NCI-H774 (cell line): ENCODE results near the gene IL1R2.

Experiments
- DNase-seq: peaks from one replicate; lab custom pipeline; 2025; lab: John Stamatoyannopoulos, UW

IL1R2 gene

GRCh38 chr2:102022884-102023539 is 31.3 kb downstream of the IL1R2 start:
- DNase-seq = no peak

DNA sequence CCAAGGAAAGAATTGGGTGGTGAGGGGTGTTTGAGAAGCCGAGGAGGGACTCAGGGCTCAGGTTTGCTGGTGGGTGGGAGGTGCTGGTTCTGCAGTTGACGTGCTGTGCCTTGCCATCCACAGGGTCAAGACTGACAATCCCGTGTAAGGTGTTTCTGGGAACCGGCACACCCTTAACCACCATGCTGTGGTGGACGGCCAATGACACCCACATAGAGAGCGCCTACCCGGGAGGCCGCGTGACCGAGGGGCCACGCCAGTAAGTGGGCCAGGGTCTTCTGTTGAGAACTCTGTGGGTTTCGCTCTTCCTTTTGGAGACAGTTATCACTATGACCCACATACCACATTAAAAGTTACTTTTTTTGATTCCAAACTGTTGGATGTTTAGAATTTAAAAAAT is 32.6 kb downstream of the IL1R2 start:
- no peak for DNase-seq

- DNase-seq = no peak
Measured at GRCh38 chr2:102025016-102025501, 33.3 kb downstream of the IL1R2 start.

DNA sequence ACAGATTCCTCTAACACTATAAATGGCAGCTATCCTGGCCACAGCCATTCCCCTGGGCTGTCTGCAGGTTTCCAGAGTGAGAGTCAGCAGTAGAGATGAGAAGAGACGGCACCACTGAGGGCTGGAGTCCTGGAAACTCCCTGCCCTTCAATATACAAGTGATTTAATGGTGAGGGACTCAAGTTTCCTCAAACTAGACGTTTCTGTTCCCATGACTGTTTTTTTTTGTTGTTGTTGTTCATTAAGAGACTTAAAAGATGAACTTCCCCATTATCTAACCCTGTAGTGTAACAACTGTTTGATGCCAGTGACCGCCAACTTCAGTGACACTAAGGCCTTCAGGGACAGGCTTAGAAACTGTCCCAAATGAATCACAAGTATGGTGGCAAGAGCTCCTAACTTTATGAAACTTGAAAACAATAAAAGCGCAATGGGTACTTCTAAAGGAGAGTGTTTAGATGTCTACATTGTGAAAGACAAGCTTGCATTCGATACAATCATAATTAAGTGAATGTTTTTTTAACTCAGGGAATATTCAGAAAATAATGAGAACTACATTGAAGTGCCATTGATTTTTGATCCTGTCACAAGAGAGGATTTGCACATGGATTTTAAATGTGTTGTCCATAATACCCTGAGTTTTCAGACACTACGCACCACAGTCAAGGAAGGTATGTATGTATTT is 34.0 kb downstream of the IL1R2 start:
- DNase-seq = no peak

GRCh38 chr2:102027036-102027980 is 35.5 kb downstream of the IL1R2 start:
- DNase-seq = no peak

DNA sequence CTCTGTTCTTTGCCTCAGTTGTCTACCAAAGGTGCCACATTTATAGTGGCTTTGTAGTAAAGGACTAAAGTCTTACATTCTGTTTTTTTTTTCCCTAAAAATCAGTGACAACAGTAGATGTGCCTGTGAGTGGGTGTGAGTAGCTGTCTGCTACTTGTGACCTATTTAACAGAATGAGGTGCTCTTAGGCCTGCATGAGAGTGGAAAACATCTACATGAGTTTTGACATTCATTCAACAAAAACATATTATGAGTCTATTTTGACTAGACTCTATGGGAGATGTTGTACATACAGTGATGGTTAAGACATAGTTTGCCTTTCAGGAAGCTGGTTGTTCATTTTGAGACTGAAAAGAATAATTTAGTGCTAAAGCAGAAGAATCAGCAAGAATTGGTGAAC is 36.7 kb downstream of the IL1R2 start:
- no peak for DNase-seq

DNA sequence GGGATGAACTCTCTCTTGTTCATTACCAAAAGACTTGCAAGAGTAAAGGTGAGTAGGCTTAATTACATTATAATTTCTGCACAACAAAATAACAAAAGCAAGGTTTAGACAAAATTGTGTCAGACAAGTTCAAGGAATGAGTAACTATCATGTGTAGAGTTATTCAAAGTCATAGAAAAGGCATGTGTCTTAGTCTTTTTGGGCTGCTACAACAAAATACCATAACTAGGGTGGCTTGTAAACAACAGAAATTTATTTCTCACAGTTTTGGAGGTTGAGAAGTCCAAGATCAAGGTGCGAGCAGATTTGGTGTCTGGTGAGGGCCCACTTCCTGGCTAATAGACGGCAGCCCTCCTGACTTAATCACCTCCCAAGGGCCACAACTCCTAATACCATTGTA is 37.6 kb downstream of the IL1R2 start:
- DNase-seq = no peak

GRCh38 chr2:102029952-102030351 is 38.2 kb downstream of the IL1R2 start:
- no peak for DNase-seq

GRCh38 chr2:102030502-102030854 is 38.7 kb downstream of the IL1R2 start:
- DNase-seq = no peak

GRCh38 chr2:102030855-102031527 is 39.2 kb downstream of the IL1R2 start:
- DNase-seq = no peak

- no peak for DNase-seq
Measured at GRCh38 chr2:102032368-102033030, 40.7 kb downstream of the IL1R2 start.

DNA sequence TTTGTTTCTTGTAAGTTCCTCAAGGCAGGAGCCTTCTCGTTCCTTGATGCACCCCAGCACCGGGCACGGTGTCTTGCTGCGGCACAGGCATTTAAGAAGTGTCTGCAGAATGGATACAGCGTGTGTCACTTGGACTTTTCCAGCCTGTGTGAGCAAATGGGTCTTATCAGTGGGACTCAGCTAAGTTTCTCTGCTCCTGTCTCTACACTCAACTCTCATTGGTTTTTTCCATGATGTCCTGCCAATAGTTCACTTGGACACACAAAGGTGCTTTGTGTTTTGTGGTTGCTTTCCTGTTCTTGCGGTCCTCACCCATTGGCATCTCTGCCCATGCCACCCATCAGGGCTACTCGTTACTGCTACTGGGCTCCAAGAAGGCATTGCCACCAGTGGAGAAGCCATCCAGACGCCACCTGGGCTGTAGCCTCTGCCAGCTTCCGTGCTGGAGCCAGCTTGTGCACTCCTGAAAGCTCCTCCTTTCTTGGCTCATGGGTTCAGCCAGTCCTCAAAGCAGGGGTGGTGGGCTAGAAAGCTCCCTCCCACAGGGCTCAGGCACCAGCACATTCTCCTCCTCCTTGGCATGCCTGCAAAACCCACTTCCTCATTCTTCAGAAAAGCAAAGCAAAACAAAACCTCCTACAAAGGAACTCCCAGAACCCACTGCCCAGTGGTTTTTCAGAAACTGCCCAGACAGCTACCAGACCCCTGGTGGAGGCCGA is 41.4 kb downstream of the IL1R2 start:
- no peak for DNase-seq

DNA sequence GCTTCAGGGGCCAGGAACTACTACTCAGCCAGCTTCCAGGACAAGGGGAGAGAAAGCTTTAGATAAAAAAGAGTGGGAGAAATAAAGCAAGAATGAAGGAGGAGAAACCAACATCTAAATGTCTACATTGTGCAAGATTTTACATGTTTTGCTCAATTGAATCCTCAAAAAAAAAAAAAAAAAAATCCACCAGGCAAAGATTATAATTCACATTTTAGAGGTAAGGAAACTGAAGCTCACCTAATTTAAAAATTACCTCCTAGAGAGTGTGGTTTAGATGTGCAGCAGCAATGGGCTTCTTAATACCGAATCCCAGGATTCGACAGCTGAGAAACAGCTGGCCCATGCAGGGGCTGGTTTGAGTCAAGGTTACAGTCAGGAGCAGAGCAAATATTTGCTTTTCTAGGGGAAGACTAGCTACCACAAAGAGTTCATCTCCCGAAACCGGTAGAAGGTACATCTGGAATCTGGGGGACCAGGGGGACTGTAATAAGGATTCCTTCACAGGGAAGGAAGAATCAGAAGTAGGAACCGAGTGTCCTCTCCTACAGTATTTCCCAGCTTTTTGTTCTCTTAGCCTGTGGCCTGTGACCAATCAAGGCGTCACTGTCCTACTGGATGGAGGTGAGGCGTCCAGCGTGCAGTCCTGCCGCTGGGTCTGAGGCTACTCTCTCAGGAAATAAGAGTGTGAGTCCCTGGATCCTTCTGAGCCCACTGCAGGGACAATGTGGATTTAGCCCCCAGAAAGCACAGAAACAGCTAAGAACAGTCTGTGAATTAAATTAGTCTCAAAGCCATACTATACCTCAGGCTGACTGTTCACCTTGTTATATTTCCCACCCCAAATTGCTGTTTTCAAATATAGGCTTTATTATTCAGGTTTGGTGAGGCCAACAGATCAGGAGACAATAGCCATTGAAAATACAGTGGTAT is 42.3 kb downstream of the IL1R2 start:
- DNase-seq = no peak

DNA sequence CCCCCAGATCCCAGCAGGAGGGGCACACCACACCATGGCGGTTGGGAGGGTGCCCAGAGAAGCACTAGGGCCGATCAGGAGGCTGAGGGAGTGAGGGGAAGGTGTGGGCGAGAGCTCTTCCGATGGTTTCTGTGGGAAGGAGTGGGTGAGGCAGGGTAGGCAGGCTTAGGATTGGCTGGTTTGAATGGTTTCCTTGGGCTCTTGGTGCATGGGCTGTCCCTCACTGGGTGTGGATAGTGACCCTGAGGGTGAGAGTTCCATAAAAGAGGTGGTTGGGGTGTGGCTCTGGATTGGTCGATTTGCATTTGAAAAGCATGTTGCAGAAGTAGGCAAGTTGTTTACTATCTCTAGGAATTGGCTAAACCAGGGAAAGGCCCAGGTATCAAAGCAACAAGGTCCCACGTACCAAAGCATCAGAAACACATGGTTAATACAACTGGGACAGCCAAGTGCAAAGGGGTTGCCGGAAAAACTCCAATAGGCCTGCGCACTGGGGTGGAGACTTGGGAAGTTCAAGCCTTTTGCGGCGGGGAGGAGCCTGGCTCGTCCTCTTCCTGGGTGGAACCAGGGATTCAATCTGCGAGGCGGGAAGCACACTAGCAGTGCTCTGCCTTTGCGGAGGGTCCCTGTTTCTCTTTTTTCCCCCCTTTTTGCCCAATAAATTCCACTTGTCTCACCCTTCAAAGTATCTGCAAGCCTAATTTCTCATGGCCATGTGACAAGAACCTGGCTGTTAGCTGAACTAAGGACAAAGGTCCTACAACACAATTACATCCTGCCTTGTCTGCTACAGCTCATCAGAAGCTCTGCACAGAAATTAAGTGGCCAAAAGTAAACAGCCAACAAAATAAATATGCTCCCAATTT is 43.2 kb downstream of the IL1R2 start:
- DNase-seq = no peak

GRCh38 chr2:102037681-102038080 is 45.9 kb downstream of the IL1R2 start:
- no peak for DNase-seq

- no peak for DNase-seq
Measured at GRCh38 chr2:102040229-102040628, 48.5 kb downstream of the IL1R2 start.

DNA sequence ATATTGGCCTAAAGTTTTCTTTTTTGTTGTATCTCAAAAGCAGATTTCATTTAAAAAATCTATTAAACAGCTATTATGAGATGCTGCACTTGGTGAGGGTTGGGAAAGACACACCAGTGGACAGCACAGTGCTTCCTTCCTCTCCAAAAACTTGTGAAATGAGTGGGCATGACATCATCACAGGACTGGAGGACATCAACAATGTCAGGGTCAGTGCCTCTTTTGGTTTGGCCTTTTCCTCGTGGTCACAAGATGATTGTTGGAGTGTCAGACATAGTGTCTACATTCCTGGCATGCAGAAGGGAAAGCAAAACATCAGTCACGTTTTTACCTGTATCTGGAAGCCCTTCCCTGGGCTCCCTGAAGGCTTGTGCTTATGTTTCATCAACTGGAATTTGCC is 49.6 kb downstream of the IL1R2 start:
- DNase-seq = no peak

DNA sequence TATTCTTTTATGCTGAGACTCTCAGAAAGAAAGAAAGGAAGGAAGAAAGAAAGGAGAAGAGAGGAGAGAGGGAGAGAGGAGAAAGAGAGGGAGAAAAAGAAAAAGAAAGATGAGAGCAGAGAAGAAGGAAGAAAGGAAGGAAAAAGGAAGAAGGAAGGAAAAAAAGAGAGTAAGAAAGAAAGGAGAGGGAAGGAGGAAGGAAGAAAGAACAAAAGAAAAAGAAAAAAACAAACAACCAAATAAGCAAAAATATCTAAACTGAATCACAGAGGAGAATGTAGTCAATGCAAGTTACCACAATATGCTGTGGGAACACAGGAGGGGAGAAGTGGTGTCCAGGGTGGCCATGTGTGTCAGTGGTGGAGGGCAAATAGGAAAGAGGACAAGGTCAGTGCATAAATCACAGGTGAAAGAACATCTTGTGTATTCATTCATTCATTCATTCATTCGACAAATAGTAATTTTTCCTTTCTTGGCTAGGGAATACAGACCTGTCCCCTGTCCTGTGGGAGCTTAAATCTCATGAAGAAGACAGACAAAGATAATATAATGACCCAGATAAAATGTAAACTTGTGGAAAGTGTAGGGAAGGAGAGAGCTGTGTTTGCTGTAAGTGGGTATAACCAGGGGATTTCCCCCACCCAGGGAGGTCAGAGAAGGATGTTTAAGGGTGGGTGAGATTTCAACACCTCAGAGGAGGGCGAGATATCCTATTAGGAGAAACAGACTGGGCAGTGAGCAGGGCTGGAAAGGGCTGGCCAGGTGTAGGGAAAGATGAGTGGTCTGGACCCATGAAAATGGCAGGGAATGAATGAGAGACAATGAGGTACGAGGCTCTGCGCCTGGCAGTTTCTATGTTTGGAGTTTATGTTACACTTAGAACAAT is 50.7 kb downstream of the IL1R2 start:
- no peak for DNase-seq
